Body of pancreas (tissue), 4 donors: ENCODE measurements around the gene MUC6. TPM values are rescaled to one million over a fixed set of nuclear protein-coding genes. Genes with fewer than 3 reads are reported as not detected.

Experiments
- ATAC-seq: fragments of 150-250 bp; one replicate; pipeline ENCODE4 v1.9.1; 2016
- DNase-seq, 4 donors: peaks; one replicate each; pipeline ENCODE4 v3.0.0-alpha.2; 2019
- H3K27ac ChIP-seq, 4 donors: fragments of 200-600 bp; sonication (generic); 1 replicate in 3 of 4; 2 replicates in 1 of 4; pipeline versions ENCODE4 v1.5.1 to v1.6.1; 2016 to 2019; ENCODE audit warnings: mild to moderate bottlenecking in 1 of 4, mixed read lengths in 1 of 4, moderate library complexity in 1 of 4
- H3K27me3 ChIP-seq, 2 donors: fragments of 200-600 bp; sonication (generic); one replicate each; pipeline ENCODE4 v1.6.0; 2016; ENCODE audit warnings: mild to moderate bottlenecking in 1 of 2
- H3K36me3 ChIP-seq, 2 donors: fragments of 200-600 bp; sonication (generic); replicated peaks in 1 of 2; 2 replicates each; pipeline ENCODE4 v1.5.1; 2016; ENCODE audit warnings: low read depth in 2 of 2; ENCODE audit not compliant: insufficient read depth in 1 of 2
- H3K4me1 ChIP-seq: fragments of 200-600 bp; sonication (generic); one replicate; pipeline ENCODE4 v1.6.0; 2016
- H3K4me3 ChIP-seq, 2 donors: fragments of 200-600 bp; sonication (generic); 1 replicate in 1 of 2; 2 replicates in 1 of 2; pipeline ENCODE4 v1.5.1; 2016 to 2019
- H3K9me3 ChIP-seq, 3 donors: fragments of 200-600 bp; sonication (generic); 1 replicate in 2 of 3; 2 replicates in 1 of 3; pipeline ENCODE4 v1.5.1; 2016
- POLR2A ChIP-seq, 3 donors: fragments of 450-650 bp; IDR thresholded peaks; one replicate each; pipeline ENCODE4 v1.6.1; 2016; ENCODE audit warnings: antibody characterized with exemption in 3 of 3, mild to moderate bottlenecking in 2 of 3
- WGBS, 2 donors: methylation state at CpG; one replicate each; pipeline ENCODE4 v1.1.5; 2017; 5-methylcytosine and 5-hydroxymethylcytosine counted together
- intact Hi-C: fragments of 100-400 bp; cut with DNase I; formaldehyde crosslinking; loops from one replicate; pipeline ENCODE4 v1.15.1; 2023
- total RNA-seq, 2 donors: library from RNA; depleted of rRNA; stranded (reverse); fragments of >200 nt; gene quantifications; one replicate each; pipeline ENCODE4 v1.1.0, GENCODE V29; 2016
- TF ChIP-seq, protein P1 (sequence below), 7 experiments: fragments of 450-650 bp in 4 of 7; fragments of 200-600 bp in 3 of 7; sonication (generic) in 3 of 7; IDR thresholded peaks; one replicate each; pipeline ENCODE4 v1.5.1; 2016 to 2019; ENCODE audit warnings: antibody characterized with exemption in 7 of 7

The MUC6 gene
- total RNA-seq, 2 donors from 2014 or later, result 101 to 194 TPM

DNA sequence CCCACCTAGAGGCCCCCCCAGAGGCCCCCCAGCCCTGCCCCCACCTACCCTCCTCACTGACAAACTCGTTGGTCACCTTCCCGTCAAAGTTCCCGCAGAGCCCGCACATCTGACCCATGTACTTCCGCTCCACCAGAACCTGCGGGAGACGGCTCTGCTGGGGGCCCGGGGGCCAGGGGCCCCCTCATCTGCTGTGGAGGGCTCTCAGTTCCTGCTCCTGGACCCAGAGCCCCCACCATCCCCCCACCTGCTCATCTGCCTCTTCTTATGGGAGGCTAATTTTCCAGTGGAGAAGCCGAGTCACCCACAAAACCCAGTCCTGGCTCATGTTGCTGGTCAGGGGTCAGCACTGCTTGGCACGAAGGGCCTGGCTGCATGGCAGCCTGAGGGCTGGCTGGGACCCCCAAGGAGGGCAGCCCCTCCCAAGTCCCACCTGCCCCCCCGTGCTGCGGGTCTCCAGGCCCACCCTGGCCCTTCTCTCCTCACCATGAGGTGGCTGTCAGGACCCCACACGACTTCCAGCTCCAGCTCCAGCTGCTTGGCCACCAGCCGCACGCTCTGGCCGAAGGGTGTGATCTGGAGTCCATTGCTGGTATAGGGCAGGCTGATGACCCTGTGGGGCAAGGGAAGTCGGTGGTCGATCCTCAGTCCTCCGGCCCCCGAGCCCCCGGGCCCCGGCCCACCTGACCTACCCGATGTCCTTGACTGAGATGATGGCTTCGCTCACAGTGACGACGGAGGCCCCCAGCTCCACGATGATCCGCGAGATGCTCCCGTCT lies 5.2 kb downstream of the MUC6 start:
- WGBS, 2 donors, result 83 to 85% methylated on average over 3 to 29 of the region's 30 CpGs
- no peaks in the 10 kb centered on the region for H3K9me3 ChIP-seq
- H3K27ac ChIP-seq, result no peak overlapping the region

DNA sequence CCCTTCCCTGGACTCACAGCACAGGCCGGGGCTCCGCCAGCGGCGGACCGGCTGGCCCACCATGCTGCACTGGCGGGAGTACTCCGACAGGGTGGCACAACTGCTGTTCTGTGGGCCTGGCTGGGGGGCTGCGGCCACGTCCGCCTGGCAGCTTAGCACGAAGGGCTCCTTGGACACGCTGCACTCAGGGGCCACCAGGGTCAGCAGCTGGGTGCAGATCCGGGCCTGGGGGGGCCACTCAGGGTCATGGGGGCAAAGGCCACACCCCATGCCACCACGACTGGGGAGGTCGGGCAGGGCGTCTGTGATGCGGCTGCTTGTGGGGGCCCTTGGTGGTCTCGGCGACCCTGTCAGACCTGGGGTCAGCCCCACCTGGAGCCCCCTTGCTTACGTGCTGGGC lies 6.0 kb downstream of the MUC6 start:
- no peak for ATAC-seq

More for the DNA sequence above, 5.2 kb downstream of the MUC6 start:
- intact Hi-C loops, result no loop called here
- Histone ChIP-seq H3K36me3 (no peaks in the 10 kb centered on the region), H3K4me1 (peaks cover 33% of the 10 kb centered on the region), H3K4me3 (no peak overlapping the region), H3K27me3 (no peaks in the 10 kb centered on the region)
- ATAC-seq, result no peak
- DNase-seq, result no peak
- TF ChIP-seq, protein P1, sequence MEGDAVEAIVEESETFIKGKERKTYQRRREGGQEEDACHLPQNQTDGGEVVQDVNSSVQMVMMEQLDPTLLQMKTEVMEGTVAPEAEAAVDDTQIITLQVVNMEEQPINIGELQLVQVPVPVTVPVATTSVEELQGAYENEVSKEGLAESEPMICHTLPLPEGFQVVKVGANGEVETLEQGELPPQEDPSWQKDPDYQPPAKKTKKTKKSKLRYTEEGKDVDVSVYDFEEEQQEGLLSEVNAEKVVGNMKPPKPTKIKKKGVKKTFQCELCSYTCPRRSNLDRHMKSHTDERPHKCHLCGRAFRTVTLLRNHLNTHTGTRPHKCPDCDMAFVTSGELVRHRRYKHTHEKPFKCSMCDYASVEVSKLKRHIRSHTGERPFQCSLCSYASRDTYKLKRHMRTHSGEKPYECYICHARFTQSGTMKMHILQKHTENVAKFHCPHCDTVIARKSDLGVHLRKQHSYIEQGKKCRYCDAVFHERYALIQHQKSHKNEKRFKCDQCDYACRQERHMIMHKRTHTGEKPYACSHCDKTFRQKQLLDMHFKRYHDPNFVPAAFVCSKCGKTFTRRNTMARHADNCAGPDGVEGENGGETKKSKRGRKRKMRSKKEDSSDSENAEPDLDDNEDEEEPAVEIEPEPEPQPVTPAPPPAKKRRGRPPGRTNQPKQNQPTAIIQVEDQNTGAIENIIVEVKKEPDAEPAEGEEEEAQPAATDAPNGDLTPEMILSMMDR (IDR thresholded peaks at IDR 0.05), result no peak
- no peak for TF ChIP-seq POLR2A (IDR thresholded peaks at IDR 0.05)

DNA sequence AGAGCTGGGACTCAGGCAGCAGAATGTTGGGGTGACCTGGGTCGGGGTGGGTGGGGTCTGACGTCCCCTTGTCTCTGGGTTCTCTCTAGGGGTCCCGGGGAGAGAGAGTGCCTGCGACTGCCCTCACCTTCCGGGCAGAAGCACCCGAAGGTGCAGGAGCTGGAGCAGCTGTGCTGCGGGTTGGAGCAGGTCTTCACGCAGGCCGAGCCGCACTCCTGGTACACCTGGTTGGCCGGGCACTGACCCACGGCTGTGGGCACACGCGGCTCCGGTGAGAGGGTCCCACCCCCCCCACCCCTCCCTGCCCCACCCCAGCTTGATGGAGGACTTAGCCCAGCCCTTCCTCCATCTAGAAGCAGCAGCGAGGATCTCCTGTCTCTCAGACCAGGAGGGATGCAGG lies 6.4 kb downstream of the MUC6 start:
- Histone ChIP-seq H3K4me1 (peaks cover 23% of the 10 kb centered on the region), H3K36me3 (peaks cover 0 to 3% of the 10 kb centered on the region in 2 donors), H3K9me3 (no peaks in the 10 kb centered on the region), H3K27me3 (no peaks in the 10 kb centered on the region), H3K4me3 (no peak overlapping the region), H3K27ac (no peak overlapping the region)
- intact Hi-C loops, result no loop called here
- TF ChIP-seq, protein P1 (IDR thresholded peaks at IDR 0.05), result no peak
- no peak for TF ChIP-seq POLR2A (IDR thresholded peaks at IDR 0.05)
- DNase-seq (no peak), ATAC-seq (no peak)
- WGBS, 2 donors, result 85% methylated on average over 16 of the region's 16 CpGs; no CpG with 5 or more reads in 1 of the 2 donors

More for the DNA sequence above, 6.0 kb downstream of the MUC6 start:
- TF ChIP-seq POLR2A (IDR thresholded peaks at IDR 0.05), result no peak
- TF ChIP-seq, protein P1 (IDR thresholded peaks at IDR 0.05), result no peak
- no peak for DNase-seq
- intact Hi-C loops, result no loop called here
- Histone ChIP-seq H3K27me3 (no peaks in the 10 kb centered on the region), H3K27ac (no peak overlapping the region), H3K9me3 (no peaks in the 10 kb centered on the region), H3K4me3 (no peak overlapping the region), H3K36me3 (peaks cover 0 to 3% of the 10 kb centered on the region in 2 donors), H3K4me1 (peaks cover 28% of the 10 kb centered on the region)
- 78% methylated on average over 20 of the region's 20 CpGs; no CpG with 5 or more reads in 1 of the 2 donors for WGBS, 2 donors

DNA sequence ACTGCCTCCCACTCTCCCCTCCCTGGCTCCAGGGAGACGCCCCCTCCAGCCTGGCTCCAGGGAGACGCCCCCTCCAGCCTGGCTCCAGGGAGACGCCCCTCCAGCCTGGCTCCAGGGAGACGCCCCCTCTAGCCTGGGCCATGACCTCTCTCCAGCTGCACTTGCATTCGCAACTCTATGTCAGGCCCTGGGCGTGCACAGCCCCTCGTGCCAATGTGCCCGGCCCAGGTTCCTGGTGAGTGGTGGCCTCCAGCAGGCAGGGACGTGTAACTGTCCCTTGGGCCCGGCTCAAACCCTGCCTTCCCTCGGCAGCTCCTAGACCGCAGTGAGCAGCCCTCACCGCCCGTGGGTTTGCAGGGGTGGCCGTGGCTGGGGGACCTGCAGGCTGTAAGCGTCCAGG lies 6.9 kb downstream of the MUC6 start:
- H3K9me3 ChIP-seq, result no peaks in the 10 kb centered on the region
- no peak for ATAC-seq
- peak overlapping the region in 1 of 4 donors; percentile 12 for H3K27ac ChIP-seq
- TF ChIP-seq POLR2A (IDR thresholded peaks at IDR 0.05), result no peak
- TF ChIP-seq, protein P1 (IDR thresholded peaks at IDR 0.05), result no peak
- H3K36me3 ChIP-seq, result peaks cover 0 to 3% of the 10 kb centered on the region in 2 donors
- intact Hi-C loops, result no loop called here
- H3K4me3 ChIP-seq, result no peak overlapping the region
- DNase-seq, result no peak
- H3K27me3 ChIP-seq, result no peaks in the 10 kb centered on the region
- WGBS, 2 donors, result 67% methylated on average over 16 of the region's 16 CpGs; no CpG with 5 or more reads in 1 of the 2 donors
- peaks cover 19% of the 10 kb centered on the region for H3K4me1 ChIP-seq
